ENCODE results near the gene KIF18B.

Gene KIF18B

DNA sequence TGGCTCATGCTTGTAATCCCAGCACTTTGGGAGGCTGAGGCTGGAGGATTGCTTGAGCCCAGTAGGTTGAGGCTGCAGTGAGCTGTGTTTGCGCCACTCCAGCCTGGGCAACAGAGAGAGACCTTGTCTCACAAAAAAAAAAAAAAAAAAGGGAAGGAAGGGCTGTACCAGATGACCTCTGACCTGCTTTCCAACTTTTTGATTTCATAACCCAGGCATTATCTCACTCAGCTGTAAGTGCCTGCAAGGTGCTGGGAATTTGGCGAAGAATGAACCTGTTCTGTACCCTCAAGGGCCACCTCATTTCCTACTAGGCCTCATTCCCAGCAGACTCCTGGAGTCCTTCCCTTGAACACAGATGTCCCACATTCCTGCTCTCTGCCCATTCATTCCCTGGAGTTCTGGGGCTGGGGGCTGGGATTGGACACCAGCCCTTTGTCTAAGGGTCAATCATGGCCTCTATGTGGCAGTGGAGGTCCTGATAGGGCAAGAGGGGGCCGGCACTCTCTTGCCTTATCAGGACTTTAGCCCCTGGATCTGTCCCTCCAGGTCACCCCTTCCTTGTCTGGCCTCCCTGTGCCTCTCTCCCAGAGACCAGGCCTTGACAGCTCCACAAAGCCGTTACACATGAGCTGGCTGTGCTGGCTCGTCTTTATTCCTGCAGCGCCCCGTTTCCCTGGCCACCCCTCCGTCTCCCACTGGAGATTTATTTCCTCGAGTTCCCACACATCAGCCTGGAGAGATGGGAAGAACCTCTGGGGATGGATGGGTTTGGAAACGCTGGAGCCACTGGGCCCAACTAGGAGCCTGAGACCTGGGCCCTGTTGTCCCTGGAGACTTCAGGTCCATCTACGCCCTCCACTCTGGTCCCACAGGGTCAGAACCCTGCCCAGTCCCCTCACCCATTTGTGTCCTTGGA lies 31.5 kb downstream of the KIF18B start:
- DNase-seq: no peak

DNA sequence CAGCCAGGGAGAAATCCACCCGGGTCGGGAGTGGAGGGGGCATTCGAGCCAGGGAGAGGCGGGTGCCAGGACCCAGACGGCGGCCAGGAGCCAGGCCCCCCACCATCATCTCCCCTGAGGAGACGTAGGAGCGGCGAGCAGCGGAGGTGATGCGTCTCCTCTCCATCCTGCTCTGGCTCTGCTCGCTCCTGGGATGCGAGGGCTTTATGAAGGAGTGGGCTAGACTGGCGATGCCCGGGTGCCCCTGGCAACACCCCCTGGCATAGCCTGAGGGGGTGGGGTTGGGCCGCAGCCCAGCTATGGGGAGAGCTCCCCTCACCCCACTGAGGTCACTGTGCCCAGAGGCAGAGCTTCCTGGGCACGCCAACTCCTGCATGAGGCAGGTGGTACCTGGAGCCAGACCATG lies 32.2 kb downstream of the KIF18B start, which contains the start of gene GFAP:
Gene GFAP (minus strand): TSS at position 180 of the 406 bp plus-strand sequence. CDS start 14 bp downstream, at position 166.
- DNase-seq: no peak

DNA sequence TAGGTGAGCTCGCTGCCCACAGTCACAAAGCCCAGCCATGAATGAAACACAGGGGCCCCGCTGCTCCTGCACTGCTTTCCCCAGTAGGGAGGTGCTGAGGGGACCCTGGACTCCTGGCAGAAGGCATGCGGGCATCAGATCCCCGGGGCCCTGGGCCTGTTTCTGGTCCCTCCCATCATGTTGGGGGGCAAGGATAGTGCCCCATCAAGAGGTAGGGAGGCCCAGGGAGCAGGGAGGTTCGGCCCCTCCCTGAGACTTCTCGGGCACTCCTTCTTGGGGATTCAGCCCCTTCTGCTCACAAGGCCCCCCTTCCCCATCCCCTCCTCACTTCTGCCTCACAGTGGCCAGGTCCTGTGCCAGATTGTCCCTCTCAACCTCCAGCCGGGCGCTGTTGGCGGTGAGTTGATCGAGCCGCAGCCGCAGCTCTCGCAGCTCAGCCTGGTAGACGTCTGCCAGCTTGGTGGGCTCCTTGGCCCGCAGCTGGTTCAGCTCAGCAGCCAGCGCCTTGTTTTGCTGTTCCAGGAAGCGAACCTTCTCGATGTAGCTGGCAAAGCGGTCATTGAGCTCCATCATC lies 32.8 kb downstream of the KIF18B start:
- no peak for DNase-seq

DNA sequence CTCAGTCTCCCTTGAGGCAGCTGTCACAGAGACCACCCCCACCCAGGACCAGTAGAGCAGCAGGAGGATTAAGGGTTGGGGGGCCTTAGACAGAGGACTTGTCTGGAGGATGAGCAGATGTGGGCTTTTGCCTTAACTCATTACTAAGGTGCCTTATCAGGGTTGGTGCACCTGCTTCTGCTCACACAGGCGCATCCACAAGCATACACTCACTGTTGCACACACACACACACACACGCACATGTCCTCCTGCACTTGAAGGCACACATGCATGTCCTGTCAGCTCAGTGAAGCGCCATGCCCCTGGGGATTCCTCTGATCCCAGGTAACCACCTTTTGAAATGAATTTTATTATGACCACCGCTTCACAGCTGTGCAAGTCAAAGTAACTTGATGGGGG lies 33.4 kb downstream of the KIF18B start:
- no peak for DNase-seq

DNA sequence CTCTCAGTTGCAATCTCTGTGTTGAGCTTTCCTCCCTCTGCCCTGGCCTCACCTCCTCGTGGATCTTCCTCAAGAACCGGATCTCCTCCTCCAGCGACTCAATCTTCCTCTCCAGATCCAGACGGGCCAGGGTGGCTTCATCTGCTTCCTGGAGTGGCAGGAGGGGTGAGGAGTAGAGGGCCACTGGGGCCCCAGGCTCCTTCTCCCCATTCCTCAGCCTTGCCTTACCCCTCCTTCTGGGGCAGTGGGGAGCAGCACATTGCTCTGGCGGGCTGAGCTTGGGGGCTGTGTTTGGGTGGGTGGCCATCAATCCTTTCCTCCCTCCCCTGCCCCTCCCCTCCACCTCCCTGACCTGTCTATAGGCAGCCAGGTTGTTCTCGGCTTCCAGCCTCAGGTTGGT lies 33.9 kb downstream of the KIF18B start:
- DNase-seq: no peak

DNA sequence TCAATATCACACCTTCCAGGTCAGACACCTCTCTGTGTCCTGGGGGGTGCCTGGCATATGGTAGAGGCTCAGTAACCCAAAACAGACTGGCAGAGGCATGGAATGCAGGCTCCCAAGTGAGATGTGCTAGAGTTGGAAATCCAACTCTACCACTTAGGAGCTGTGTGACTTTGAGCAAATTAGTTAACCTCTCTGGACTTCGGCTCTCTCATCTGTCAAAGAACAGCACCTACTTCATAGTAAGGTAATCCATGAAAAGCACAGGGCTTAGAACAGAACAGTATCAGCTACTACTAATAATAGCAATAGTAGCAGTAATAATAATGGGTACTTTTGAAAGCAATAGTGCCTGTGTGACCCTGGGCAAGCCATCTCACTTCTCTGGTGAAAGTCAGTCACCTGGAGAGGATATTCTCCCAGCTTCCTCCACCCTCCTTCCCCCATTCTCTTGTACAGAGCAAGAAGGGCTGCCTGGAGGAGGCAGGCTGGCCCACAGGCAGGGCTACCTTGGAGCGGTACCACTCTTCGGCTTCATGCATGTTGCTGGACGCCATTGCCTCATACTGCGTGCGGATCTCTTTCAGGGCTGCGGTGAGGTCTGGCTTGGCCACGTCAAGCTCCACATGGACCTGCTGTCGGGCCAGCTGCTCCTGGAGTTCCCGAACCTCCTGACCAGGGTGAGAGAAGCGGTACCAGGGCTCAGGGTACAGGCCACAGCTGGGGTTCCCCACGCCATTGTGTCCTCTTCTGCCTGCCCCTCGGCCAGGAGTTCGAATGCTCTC lies 34.6 kb downstream of the KIF18B start:
- no peak for DNase-seq

DNA sequence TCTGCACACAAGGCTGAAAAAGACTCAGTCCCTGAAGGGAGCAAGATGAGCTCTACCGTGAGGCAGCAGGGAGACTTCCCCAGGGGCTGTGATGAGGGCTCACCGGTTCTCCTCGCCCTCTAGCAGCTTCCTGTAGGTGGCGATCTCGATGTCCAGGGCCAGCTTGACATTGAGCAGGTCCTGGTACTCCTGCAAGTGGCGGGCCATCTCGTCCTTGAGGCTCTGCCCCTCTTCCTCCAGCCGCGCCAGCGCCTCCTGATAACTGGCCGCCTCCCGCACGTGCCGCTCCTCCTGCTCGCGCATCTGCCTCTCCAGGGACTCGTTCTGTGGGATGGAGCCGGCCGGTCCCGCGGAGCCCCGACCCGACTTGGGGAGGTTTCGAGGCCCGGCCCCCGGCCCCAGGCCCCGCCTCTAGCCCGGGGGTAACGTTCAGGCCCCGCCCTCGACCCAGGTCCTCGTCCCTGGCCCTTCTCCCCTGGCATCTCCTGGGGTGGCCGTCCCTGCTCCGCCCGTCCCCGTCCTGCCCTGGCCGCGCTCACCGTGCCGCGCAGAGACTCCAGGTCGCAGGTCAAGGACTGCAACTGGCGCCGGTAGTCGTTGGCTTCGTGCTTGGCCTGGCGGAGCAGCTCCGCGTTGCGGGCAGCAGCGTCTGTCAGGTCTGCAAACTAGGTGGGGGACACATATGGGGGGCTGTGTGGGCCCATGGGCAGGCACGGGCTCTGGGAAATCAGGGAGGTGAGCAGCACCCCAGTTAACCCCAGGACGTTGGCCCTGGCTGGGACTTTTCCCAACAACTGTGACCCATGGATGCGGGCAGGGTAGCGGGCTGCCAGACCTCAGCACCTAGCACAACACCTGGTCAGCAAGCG lies 36.2 kb downstream of the KIF18B start:
- DNase-seq: peak; percentile 9

DNA sequence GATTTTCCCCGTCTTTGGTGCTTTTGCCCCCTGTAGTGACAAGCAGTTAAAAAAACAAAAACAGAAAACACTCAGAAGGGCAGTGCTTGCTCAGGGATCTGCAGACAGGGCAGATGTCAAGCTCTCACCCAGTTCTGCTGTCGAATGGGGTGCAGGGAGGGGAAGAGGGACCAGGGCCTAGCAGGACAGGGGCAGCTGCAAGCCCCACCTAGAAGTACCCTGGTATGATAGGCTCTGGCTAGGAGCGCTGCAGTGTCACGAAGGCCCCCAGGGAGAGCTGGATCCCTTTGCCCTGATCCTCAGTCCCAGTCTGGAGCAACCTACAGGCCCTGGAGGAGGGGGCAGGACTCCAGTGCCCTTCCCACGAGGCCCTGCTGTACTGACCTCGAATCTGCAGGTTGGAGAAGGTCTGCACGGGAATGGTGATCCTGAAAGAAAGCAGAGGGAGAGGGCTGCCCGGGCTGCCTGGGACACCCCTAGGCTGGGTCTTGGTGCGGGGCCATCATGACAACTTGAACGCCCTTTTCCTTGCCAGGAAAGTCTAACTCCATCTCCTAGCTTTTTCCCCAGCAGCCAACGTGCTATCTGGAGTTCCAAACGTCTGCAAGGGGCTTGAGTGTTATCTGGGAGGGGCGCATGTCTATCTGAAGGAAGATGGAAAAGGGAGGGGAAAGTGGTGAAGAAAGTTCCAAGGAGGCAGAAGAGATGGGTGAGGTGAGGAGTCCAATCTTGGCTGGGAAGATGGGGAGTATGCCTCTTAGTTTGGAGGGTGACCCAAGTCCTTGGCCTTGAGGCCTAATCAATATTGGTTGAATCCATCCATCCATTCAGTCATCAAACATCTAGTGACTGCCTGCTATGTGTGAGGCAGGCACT lies 37.1 kb downstream of the KIF18B start:
- no peak for DNase-seq

DNA sequence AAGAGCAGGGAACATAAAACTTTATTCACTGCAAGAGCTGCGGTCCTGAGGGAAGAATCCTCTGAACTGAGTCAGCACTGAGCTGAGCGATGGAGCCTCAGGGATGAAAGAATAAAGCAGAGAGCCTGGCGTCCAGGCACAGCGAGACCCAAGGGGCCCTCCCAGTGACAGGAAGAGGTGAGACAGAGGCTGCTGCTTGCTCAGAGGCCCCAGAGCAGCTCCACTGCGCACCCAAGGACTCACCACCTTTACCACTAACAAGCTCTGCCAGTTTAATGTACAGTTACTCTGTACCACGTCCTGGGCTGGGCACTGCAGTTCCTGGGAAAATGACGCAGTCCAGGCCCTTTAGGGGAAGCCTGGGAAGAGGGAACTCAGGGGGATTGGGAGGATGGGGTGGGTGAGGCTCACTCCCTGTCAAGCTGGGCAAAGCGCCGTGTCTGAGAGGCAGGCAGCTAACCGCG lies 37.9 kb downstream of the KIF18B start:
- no peak for DNase-seq

DNA sequence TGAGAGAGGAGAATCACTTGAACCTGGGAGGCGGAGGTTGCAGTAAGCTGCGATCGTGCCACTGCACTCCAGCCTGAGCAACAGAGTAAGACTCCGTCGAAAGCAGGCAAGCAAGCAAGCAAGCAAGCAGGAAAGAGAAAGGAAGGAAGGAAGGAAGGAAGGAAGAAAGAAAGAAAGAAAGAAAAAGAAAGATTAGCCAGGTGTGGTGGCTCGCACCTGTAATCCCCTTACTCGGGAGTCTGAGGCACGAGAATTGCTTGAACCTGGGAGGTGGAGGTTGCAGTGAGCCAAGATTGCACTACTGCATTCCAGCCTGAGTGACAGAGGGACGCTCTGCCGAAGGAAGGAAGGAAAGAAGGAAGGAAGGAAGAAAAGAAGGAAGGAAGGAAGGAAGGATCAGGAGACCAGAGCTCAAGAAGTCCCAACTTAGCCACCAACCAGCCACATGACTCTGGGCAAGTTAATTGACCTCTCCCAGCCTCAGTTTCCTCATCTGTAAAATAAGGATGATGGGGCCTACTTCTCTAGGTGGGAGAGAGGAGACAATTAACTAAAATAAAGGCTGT lies 38.7 kb downstream of the KIF18B start:
- no peak for DNase-seq

DNA sequence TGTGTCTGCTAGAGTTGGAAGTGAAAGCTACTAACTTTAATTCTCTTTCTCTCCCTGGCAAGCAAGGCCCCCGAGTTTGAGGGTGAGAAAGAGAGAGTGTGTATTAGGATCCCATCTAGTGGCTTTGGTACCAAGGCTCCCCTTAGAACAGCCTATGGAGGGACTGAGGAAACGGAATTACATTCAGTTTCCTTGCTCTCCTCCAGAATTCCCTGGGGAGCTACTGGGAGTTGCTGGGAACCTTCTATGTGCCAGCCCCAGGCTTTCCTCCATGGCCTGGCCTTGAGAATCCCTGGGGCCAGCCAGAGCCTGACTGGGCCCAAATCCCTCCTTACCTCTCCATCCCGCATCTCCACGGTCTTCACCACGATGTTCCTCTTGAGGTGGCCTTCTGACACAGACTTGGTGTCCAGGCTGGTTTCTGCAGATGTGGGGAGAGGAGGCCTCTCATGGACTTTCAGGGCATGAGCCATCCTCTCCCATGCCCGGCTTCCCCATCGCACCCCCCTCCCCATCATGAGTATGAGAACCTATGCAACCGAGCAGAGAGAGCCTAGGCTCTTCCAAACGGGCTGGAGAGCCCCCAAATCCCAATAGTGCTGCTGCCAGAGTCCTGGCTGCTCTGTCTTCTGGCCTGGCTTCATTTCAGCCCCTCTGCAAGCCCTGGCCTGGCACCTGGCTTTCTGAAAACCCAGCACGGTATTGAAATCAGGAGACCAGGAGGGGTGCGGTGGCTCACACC lies 39.7 kb downstream of the KIF18B start:
- no peak for DNase-seq

DNA sequence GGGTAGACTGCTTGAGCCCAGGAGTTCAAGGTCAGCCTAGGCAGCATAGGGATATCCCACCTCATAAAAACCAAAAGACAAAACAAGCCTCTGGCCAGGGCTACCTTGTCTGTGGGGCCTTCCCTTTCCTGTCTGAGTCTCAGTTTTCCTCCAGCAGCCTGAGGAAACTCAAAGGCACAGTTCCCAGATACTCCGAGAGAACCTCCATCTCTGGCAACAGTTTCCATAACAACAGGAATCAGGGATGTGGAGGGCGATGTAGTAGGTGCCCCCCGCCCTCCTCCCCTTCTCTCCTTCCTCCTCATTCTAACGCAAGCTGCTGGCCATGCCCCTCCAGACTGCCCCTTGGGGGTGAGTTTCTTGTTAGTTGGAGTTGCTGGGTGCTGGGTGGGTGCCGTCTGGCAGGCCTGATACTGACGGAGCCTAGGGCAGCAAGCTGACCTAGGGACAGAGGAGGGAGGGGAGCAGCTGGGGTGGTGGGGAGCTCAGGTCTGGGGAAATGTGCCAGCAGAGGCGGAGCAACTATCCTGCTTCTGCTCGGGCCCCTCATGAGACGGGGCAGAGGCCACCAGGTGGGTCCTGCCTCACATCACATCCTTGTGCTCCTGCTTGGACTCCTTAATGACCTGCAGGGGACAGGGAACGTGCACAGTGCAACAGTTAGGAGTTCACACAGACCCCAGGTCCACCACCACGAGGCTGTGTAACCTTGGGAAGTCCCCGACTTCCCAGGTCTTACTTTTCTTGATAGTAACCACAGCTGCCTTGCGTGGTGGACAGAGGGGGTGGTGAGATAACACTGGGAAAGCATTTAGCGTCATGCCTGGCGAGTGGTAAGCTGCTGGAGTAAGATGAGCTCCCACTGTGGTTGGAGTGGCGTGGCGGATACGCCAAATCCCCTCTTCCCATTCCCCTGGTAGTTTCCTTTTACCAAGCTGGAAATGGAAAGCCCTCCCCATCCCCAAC lies 40.5 kb downstream of the KIF18B start:
- no peak for DNase-seq

DNA sequence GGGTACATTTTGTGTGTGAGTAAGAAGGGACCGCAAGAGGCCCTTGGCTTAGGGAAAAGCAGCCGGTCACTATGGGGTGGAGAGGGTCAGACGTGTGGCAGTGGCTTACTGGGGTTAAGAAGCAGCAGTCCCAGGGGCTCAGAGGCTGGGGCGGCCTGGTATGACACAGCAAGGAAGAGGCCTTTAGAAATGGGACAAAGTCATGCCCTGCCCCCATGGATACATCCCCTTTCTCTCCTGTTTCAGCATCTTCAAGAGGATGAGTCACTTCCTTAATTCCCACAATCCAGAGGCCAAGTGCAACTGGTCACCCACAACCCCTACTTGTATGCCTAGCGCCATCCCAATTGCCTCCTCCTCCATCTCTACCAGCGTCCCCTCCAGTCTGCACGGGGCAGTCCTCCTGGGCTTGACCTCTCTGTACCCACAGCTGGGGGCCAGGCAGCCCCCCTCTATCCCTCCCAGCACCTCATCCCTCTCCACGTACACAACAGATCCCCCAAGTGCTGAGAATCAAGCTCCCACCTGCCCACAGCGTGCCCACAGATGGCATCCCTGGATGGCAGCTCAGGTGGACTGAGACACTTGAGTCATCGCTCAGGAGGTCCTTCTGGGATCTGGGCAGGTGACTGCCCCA lies 41.4 kb downstream of the KIF18B start:
- DNase-seq: no peak

DNA sequence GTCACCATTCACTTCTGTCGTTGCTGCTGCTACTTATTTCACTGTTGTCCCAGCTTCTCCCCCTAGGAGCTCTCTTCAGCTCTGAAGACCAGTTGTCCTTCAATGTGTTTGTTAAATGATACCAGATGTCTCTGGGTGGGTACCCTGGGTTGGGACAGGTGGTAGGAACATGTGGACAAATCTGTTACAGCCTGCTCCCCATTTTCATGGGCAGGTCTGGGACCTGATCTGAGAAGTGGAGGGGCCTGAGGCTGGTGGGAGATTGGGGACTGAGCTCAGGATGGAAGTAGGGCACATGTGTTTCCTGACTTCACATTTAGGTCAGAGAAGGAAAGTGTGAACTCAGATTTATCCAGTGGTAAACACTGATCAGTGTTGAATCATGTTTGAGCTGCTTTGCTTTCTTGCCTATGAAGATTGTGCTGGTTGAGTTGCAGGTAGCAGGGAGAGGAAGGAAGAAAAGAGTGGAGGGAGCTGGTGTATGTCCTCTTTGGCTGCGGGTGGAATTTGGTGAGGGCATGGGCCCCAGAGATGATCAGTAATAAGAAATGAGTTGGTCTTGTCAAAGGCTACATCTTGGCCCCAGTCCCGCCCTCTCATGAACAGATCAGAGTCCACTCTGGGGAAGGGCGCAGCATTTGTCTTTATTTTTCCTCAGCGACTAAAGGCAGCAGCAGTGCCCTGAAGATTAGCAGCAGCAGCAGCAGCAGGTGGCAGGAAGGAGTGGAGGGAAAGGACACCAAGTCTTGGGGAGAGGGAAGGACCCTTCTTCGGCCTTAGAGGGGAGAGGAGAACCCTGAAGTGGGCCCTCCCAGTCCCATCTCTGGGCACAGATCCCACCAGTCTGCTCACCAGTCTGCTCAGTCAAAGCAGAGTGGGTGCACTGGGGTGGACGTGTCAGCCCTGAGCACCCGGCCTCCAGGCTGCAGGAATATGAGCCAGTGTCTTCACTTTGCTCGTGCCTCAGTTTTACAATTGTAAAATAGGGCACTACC lies 42.3 kb downstream of the KIF18B start:
- no peak for DNase-seq

DNA sequence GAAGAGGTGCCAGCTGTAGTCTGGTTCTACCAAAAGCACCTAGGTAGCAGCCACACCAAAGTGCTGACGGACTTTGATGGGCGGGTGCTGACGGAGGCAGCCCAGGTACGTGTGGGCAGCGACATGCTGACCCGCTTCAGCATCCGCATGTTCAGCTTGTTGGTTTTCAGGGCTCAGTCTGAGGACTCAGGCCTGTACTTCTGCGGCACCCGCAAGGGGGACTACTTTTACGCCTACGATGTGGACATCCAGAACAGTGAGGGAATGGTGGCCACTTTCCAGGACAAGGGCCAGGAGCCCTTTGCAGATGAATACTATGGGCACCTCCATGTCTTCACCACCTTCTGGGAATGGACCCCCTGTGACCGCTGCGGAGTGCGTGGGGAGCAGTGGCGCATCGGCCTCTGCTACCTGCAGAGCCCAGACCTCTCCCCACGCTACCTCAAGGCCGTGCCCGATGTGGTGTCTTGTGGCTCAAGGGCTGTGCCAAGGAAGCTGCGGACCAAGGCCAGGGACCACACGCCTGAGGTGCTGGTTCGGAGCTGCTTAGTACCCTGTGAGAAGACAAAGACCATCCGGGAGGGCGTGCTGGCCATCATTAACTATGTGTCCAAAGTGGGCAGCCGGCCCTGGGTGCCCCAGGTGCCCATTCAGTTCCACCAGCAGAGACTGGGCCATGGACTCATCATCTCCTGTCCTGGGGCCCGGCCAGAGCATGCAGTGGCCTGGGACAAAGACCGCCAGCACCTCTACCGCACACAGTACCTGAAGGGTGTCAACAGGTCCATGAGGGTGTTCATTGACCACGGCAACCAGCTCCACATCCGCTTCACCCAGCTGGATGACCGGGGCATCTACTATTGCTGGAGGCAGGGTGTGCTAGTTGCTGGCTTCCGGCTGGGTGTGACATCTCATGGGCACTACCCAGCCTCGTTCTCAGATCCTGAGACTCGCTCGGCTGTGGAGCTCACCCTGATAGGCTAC lies 43.3 kb downstream of the KIF18B start:
- no peak for DNase-seq
